Measurements from ENCODE around the gene CD22.

The CD22 gene

DNA sequence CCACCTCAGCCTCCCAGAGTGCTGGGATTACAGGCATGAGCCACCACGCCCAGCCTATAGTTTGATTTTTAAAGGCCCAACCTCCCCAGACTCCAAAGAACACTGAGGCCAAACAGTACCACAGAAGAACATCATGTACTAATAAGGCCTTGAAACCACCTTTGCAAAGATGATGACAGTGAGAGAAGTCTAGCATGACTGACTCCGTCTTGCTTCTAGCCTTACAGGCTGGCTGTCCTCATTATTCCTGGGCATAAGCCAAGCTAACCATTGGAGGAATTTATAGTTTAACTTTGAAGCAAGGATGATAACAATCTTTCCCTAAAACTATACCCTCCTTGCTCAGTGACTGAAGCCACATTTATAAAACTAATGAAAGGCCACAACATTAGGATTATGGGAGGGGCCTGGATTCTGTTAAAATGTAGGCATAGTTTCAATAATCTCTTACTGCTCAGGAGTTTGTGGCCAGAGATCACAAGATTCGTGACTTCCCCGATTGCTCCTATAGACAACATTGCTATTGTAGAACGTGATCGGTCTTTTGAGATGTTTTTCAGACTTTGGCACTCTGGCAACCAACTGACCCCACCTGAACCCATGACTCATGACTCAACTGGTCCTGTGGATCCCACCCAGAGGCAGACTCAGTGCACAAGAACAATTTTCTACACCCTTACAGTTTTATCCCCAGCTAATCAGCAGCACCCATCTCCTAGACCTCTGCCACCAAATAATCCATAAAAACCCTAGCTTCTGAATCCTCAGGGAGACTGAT is 59.5 kb downstream of the CD22 start:
- DNase-seq (ENCODE audit: low read depth in 2 of 2) = no peak

- no peak for DNase-seq (ENCODE audit: low read depth in 2 of 2)
Observed at GRCh38 chr19:35389192-35389861, 60.3 kb downstream of the CD22 start.

DNA sequence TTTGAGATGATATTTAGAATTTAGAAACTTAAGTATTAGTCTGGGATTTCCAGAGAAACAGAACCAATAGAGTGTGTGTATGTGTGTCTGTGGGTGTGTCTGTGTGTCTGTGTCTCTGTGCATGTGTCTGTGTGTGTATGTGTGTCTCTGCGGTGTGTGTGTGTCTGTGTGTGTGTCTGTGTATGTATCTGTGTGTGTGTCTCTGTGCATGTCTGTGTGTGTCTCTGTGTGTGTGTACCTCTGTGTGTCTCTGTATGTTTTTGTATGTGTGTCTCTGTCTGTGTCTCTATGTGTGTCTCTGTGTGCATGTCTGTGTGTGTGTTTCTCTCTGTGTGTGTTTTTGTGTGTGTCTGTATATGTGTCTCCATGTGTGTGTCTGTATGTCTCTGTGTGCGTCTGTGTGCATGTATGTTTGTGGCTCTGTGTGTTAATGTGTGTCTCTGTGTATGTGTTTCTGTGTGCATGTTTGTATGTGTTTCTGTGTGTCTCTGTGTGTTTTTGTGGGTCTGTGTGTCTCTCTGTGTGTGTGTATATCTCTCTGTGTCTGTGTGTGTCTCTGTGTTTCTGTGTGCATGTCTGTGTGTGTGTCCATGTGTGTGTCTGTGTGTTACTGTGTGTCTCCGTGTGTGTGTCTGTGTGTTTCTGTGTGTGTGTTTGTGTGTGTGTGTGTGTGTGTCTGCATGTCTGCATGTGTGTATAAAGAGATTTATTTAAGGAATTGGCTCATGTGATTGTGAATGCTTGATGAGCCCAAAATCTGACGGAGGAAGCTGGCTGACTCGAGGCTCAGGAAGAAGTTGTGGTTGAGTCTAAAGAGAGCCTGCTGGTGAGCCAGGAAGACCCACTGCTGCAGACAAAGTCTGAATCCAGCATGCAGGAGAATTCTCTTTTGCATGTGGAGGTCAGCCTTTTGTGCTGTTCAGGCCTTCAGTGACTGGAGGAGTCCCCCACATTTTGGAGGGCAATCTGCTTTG is 64.0 kb downstream of the CD22 start:
- no peak for DNase-seq (ENCODE audit: low read depth in 2 of 2)

GRCh38 chr19:35395382-35396199 is 66.6 kb downstream of the CD22 start:
- DNase-seq (ENCODE audit: low read depth in 2 of 2) = no peak

DNA sequence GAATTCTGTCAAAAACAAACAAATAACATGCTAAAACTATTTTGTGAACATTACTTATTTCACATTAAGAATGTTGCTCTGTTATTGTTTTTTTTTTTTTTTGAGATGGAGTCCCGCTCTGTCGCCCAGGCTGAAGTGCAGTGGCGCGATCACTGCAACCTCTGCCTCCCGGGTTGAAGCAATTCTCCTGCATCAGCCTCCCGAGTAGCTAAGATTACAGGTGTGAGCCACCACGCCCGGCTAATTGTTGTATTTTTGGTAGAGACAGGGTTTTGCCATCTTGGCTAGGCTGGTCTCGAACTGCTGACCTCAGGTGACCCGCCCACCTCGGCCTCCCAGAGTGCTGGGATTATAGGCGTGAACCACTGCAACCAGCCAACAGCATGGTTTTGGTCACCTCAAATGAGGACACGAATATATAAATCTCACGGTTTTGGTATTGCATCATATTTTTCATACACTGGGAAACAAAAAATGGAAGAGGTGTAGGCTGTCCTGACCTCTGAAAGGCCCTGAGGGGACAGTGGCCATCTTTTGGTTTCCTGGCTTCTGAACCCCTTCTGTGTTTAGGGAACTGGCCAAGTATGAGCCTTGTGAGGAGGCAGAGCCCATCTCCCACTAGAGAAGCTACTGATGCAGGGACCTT is 67.4 kb downstream of the CD22 start:
- no peak for DNase-seq (ENCODE audit: low read depth in 2 of 2)
